GM10266 (cell line): Measurements from ENCODE around the gene TLL2.

Experiments
- DNase-seq: peaks from one replicate; pipeline ENCODE4 v3.0.0; 2012; ENCODE audit errors: extremely low spot score
- CTCF ChIP-seq: IDR thresholded peaks from 2 replicates; pipeline ENCODE4 v1.5.1; 2012; ENCODE audit warnings: mild to moderate bottlenecking, low read depth; ENCODE audit not compliant: control insufficient read depth, insufficient read depth; ENCODE audit errors: missing control alignments

The TLL2 gene

GRCh38 chr10:96390460-96390864, 123.3 kb downstream of the TLL2 start:
- TF ChIP-seq CTCF = no peak
- no peak for DNase-seq

GRCh38 chr10:96389785-96390184, 123.9 kb downstream of the TLL2 start:
- DNase-seq = no peak
- no peak for TF ChIP-seq CTCF

- no peak for DNase-seq
- TF ChIP-seq CTCF = no peak
Observed at GRCh38 chr10:96387601-96388000, 126.1 kb downstream of the TLL2 start.

GRCh38 chr10:96387161-96387560, 126.6 kb downstream of the TLL2 start:
- TF ChIP-seq CTCF = no peak
- no peak for DNase-seq

GRCh38 chr10:96384506-96384905, 129.2 kb downstream of the TLL2 start:
- DNase-seq = no peak
- no peak for TF ChIP-seq CTCF

GRCh38 chr10:96380821-96381220, 132.9 kb downstream of the TLL2 start:
- no peak for DNase-seq
- no peak for TF ChIP-seq CTCF

- TF ChIP-seq CTCF = no peak
- no peak for DNase-seq
Observed at GRCh38 chr10:96379758-96380157, 134.0 kb downstream of the TLL2 start.
